ENCODE results near the gene TIAM1. TPM values are rescaled to one million over a fixed set of nuclear protein-coding genes. Genes with fewer than 3 reads are reported as not detected.

TIAM1 gene
- total RNA-seq, 4 donors from 2014 or later: 6.5 to 36.4 (median 13.0) TPM

- TF ChIP-seq, protein P1, sequence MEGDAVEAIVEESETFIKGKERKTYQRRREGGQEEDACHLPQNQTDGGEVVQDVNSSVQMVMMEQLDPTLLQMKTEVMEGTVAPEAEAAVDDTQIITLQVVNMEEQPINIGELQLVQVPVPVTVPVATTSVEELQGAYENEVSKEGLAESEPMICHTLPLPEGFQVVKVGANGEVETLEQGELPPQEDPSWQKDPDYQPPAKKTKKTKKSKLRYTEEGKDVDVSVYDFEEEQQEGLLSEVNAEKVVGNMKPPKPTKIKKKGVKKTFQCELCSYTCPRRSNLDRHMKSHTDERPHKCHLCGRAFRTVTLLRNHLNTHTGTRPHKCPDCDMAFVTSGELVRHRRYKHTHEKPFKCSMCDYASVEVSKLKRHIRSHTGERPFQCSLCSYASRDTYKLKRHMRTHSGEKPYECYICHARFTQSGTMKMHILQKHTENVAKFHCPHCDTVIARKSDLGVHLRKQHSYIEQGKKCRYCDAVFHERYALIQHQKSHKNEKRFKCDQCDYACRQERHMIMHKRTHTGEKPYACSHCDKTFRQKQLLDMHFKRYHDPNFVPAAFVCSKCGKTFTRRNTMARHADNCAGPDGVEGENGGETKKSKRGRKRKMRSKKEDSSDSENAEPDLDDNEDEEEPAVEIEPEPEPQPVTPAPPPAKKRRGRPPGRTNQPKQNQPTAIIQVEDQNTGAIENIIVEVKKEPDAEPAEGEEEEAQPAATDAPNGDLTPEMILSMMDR (IDR thresholded peaks at IDR 0.05): no peak
- DNase-seq (ENCODE audit: low spot score) (no peak), ATAC-seq (ENCODE audit: low FRiP score) (no peak)
These were observed 9.4 kb downstream of the TIAM1 start for GRCh38 chr21:31334648-31335121.

- TF ChIP-seq, protein P1 (IDR thresholded peaks at IDR 0.05): no peak
- no peak for ATAC-seq (ENCODE audit: low FRiP score)
- no peak for DNase-seq (ENCODE audit: low spot score)
These were observed 11.5 kb downstream of the TIAM1 start for GRCh38 chr21:31332525-31332924.

DNA sequence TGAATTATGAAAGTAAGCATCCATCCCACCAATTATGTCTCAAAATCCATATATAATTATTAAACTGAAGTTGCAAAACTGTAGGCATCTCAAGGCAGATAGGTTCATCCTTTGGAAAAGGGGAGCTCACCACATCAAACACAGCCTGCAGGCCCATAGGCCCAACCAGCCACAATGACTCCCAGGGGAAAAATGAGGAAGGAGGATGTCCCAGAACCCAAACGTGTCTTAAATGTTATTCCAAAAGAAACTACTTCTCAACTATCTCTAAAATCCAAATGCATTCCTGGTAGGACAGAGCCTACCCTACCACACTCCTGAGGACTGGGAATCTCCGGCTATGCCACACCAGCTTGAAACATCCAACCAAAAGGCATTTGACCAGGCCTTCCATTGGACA lies 12.8 kb downstream of the TIAM1 start:
- ATAC-seq (ENCODE audit: low FRiP score) (no peak), DNase-seq (ENCODE audit: low spot score) (no peak)
- TF ChIP-seq, protein P1 (IDR thresholded peaks at IDR 0.05): no peak

- ATAC-seq (ENCODE audit: low FRiP score) (no peak), DNase-seq (ENCODE audit: low spot score) (no peak)
- TF ChIP-seq, protein P1 (IDR thresholded peaks at IDR 0.05): no peak
These were observed 13.9 kb downstream of the TIAM1 start for GRCh38 chr21:31330144-31330483.

DNA sequence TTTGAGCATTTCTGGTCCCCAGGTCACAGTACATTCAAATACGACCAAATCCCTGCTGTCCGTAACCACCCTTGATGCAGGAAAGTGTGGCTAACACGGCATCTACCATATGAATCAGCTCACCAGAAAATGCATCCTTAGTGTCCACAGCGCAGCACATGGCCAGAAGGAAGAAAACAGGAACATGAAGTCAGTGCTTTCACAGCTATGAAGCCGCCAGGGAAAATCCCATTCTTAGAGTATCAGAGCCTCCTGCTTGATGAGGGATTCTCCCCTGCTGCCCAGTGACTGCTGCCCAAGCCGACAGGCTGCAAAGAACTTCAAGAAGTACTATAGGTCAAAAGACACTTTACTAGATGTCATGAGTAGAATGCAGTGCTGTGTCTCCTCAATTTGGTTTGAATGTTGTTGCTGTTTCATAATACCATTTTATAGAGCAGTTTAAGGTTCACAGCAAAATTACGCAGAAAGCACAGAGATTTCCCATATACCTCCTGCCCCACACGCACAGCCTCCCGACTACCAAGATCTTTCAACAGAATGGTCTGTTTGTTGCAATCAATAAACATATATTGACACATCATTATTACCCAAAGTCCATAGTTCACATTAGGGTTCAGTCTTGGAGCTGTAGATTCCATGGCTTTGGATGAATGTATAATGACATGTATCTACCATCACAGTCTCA lies 14.5 kb downstream of the TIAM1 start:
- ATAC-seq (ENCODE audit: low FRiP score) (no peak), DNase-seq (ENCODE audit: low spot score) (no peak)
- TF ChIP-seq, protein P1 (IDR thresholded peaks at IDR 0.05): no peak

GRCh38 chr21:31326522-31327242 lies 17.4 kb downstream of the TIAM1 start:
- TF ChIP-seq, protein P1 (IDR thresholded peaks at IDR 0.05): no peak
- no peak for ATAC-seq (ENCODE audit: low FRiP score)
- no peak for DNase-seq (ENCODE audit: low spot score)

DNA sequence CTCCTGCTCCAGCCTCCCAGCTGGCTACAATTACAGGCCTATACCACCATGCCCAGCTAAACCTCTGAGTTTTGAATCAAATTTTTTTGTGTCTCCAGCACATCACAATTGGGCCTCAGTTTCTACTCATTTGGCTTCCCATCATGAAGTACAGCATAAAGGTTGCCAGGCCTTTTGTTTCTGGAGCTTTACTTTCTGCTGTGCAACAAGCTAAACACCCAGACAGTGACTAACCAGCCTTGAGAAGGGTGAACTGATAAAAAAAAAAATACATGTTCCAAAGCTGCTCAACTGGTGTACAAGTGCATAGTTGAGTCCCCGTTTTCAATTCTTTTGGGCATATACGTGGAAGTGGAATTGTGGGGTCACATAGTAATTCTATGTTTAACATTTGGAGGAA lies 25.1 kb downstream of the TIAM1 start:
- ATAC-seq (ENCODE audit: low FRiP score) (no peak), DNase-seq (ENCODE audit: low spot score) (no peak)
- TF ChIP-seq, protein P1 (IDR thresholded peaks at IDR 0.05): no peak
